Large intestine (tissue), 3 donors: Measurements from ENCODE around the gene PCBP3. TPM values are rescaled to one million over a fixed set of nuclear protein-coding genes. Genes with fewer than 3 reads are reported as not detected.

Experiments used
- DNase-seq, 2 donors: peaks; one replicate each; pipeline versions ENCODE4 v3.0.0 to v3.0.0-alpha.2; 2013
- H3K27ac ChIP-seq: one replicate; pipeline ENCODE4 v1.5.1; 2013; ENCODE audit warnings: low read length
- H3K27me3 ChIP-seq: 2 replicates; pipeline ENCODE4 v1.6.1; 2013; ENCODE audit warnings: low read length; ENCODE audit not compliant: control insufficient read depth, insufficient read depth
- H3K36me3 ChIP-seq: 2 replicates; pipeline ENCODE4 v1.6.1; 2013; ENCODE audit warnings: low read length; ENCODE audit not compliant: control insufficient read depth, insufficient read depth
- H3K4me1 ChIP-seq: one replicate; pipeline ENCODE4 v1.6.1; 2013; ENCODE audit warnings: low read length; ENCODE audit not compliant: control insufficient read depth, insufficient read depth
- H3K4me3 ChIP-seq: one replicate; pipeline ENCODE4 v1.5.1; 2013; ENCODE audit warnings: low read length
- H3K9me3 ChIP-seq: one replicate; pipeline ENCODE4 v1.6.1; 2013; ENCODE audit warnings: mild to moderate bottlenecking, low read depth, low read length, moderate library complexity; ENCODE audit not compliant: control insufficient read depth
- WGBS: methylation state at CpG from one replicate; pipeline ENCODE4 v1.1.5; 2013; ENCODE audit warnings: low lambda C conversion rate; ENCODE audit not compliant: insufficient coverage; 5-methylcytosine and 5-hydroxymethylcytosine counted together
- polyA plus RNA-seq: library from polyadenylated mRNA; unstranded; fragments of 120-200 nt; gene quantifications from one replicate; pipeline ENCODE4 v1.2.1, GENCODE V29; 2013

The PCBP3 gene
- polyA plus RNA-seq, 1 donor, result 7.4 TPM

DNA sequence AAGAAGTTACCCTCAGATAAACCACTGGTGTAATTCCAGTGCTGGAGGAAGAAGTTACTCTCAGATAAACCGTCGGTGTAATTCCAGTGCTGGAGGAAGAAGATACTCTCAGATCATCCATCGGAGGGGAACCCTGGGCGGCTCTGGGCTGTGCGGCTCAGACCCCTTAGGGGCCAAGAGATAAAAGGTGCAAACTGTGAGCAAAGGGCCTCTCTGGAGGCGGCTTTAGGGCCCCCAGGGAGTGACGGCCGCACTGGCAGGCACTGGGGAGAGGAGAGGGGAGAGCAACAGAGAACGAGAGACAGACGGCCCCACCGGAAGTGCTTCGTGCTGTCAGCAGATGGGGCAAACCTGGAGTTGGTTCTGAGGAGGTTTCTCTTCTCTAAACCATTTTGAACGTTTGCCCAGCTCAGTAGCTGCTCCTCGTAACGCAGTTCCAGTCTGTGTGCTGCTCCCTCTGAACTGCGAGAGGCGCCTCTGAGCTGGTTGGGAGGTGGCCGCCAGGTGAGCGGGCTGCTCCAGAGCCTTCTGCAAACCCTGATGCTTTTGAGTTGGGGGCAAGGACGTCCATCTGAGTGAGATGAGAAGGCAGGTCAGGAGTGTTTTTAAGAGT lies 275.4 kb downstream of the PCBP3 start:
- Histone ChIP-seq H3K4me3 (no peak overlapping the region), H3K36me3 (no peaks in the 10 kb centered on the region), H3K9me3 (peaks cover 3% of the 10 kb centered on the region), H3K4me1 (no peaks in the 10 kb centered on the region), H3K27me3 (no peaks in the 10 kb centered on the region), H3K27ac (no peak overlapping the region)
- WGBS, result no CpG with 5 or more reads among the region's 20 CpGs
- DNase-seq, result no peak

DNA sequence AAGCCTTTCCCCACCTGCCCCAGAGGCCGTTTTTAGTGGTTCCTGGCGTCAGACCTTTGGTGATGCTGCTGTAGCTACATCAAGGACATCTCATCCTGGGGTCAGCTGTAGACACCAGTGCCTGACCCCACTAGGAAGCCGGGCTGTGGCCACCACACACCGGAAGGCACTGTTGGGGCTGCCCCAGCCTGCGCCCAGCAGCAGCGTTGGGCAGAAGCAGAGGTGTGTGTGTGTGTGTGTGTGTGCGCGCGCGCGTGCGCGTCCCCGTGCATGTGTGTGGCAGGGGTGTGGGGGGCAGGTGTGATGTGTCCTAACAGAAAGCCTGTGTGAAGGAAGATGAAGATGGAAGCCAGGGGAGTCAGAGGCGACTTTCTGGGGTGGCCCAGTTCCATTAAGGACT lies 276.1 kb downstream of the PCBP3 start:
- H3K36me3 ChIP-seq, result no peaks in the 10 kb centered on the region
- peaks cover 3% of the 10 kb centered on the region for H3K9me3 ChIP-seq
- WGBS, result no CpG with 5 or more reads among the region's 15 CpGs
- no peak overlapping the region for H3K4me3 ChIP-seq
- no peak overlapping the region for H3K27ac ChIP-seq
- DNase-seq, result no peak
- H3K4me1 ChIP-seq, result no peaks in the 10 kb centered on the region
- H3K27me3 ChIP-seq, result no peaks in the 10 kb centered on the region

DNA sequence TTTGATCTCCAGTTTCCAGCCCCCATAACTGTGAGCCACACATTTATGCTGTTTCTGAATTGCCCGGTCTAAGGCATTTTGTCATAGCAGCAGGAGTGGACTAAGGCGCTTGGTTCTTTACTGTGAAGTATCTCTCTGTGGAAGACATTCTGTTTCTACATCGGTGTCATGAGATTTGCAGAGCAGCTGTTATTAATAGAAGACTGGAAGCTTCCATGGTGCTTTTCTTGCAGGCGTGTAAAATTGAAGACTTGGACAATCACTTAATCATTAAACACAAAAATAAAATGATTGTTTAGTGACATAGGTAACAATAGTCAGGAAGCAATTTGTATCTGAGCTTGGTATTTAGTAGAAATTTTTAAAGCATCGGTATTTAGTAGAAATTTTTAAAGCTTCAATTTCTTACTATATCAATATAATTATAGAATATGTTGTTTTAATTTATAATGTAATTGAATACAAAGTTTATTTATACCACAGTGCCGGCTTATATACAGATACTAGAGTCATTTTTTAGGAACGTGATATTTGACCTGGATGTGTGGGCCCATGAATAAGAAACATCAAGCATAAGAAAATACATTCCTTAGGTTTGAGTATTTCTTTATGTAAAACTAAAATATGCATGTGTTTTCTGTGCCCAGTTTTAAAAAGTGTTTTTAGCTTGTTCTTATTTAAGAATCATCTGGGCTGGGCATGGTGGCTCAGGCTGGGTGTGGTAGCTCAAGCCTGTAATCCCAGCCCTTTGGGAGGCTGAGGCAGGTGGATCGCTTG lies 277.5 kb downstream of the PCBP3 start:
- H3K4me3 ChIP-seq, result no peak overlapping the region
- no peak overlapping the region for H3K27ac ChIP-seq
- H3K27me3 ChIP-seq, result no peaks in the 10 kb centered on the region
- H3K4me1 ChIP-seq, result no peaks in the 10 kb centered on the region
- H3K36me3 ChIP-seq, result no peaks in the 10 kb centered on the region
- WGBS, result 90% methylated on average over 1 of the region's 8 CpGs
- peaks cover 3% of the 10 kb centered on the region for H3K9me3 ChIP-seq
- no peak for DNase-seq

DNA sequence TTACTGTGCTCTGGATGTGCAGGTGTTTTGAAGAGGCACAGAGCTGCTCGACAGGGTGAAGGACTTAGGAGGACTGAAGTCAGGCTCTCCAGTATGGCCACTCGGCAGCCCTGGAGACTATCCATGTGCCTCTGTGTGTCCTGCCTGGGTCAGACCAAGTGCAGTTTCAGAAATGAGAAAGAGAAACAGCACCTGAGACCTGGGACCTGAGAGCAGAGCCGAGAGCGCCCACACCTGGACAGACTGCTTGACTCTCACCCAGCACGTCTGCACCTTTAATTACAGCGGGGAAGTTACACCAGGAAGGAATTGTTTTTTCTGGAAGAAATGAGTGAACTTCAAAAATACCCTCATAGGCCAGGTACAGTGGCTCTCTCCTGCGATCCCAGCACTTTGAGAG lies 278.4 kb downstream of the PCBP3 start:
- WGBS, result no CpG with 5 or more reads among the region's 7 CpGs
- Histone ChIP-seq H3K9me3 (peaks cover 3% of the 10 kb centered on the region), H3K36me3 (no peaks in the 10 kb centered on the region), H3K4me3 (no peak overlapping the region), H3K27me3 (no peaks in the 10 kb centered on the region), H3K27ac (no peak overlapping the region), H3K4me1 (no peaks in the 10 kb centered on the region)
- DNase-seq, result no peak

DNA sequence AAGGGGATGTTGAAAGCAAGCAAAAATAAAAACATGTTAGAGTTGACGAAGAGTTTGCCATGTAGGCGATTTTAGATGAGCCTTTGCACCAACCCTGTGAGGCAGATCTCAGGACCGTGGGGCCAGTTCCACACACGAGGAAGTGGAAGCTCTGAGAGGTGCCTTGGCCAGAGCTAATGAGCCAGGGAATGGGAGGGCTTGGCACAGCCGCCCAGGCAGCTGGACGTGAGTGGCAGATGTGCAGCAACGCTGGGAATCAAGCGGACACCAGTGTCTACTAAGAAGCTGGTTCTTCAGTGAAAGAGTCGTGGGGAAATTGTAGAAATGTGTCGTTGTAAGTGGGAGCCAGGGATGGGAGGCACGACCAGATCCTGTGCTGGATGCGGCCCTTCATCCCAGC lies 279.1 kb downstream of the PCBP3 start:
- no peak for DNase-seq

DNA sequence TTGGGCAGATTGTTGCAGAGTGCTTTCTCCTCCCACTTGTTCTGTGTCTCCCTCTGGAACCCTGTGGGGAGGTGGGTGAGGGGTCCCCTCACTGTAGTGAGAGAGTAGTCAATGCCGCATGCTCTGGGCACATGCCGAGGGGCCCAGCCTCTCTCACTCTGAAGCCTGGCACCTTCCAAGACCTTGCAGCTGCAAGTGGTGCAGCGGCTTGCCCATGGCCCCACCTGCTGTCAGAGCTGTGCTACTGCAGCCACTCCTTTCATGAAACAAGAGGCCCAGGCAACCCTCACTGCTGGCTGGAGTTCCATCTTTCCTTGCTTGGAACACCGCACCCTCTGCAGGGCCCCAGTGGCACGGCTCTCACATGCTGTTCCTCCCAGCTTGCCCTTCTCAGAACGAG lies 279.6 kb downstream of the PCBP3 start:
- peak; percentile 25 to 35 for DNase-seq
- H3K27ac ChIP-seq, result no peak overlapping the region
- no peaks in the 10 kb centered on the region for H3K4me1 ChIP-seq
- no peak overlapping the region for H3K4me3 ChIP-seq
- H3K27me3 ChIP-seq, result no peaks in the 10 kb centered on the region
- no CpG with 5 or more reads among the region's 6 CpGs for WGBS
- H3K9me3 ChIP-seq, result peaks cover 3% of the 10 kb centered on the region
- no peaks in the 10 kb centered on the region for H3K36me3 ChIP-seq

More for the DNA sequence above, 279.1 kb downstream of the PCBP3 start:
- no peaks in the 10 kb centered on the region for H3K4me1 ChIP-seq
- WGBS, result 100% methylated on average over 2 of the region's 12 CpGs
- H3K4me3 ChIP-seq, result no peak overlapping the region
- H3K36me3 ChIP-seq, result no peaks in the 10 kb centered on the region
- no peaks in the 10 kb centered on the region for H3K27me3 ChIP-seq
- peaks cover 3% of the 10 kb centered on the region for H3K9me3 ChIP-seq
- H3K27ac ChIP-seq, result no peak overlapping the region

DNA sequence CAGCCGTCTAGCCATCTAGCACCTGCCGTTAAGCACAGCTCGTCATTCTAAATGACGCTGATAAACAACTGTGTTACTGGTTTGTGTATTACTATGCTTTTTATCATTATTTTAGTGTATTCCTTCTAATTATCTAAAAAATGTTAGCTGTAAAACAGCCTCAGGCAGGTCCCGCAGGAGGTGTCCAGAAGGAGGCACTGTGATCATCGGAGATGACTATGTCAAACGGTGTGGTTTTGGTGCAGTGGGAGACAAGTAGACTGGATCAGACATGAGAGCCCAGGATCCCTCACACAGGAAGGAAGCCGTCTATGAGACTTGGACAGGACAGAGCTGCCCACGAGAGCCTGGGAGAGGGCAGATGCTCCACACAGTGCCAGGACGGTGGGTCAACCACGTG lies 282.8 kb downstream of the PCBP3 start:
- 70% methylated on average over 2 of the region's 11 CpGs for WGBS
- DNase-seq, result no peak
- H3K27me3 ChIP-seq, result no peaks in the 10 kb centered on the region

DNA sequence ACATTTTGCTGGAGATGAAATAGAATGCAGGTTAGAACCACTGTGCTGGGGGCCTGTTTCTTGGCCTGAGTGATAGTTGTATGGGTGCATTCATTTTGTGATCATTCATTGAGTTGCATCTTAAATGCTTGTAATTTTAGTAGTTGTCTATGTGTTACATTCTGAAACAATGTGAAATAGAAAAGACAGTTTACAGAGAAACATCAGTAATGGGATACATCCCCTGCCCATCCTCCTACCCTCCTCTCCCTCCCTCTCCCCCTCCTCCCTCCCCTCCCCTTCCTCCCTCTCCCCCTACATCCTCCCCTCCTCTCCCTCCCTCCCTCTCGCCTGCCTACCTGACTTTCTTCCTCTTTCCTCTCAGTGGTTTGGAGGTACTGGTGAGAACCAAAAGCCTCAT lies 283.5 kb downstream of the PCBP3 start:
- Histone ChIP-seq H3K9me3 (no peaks in the 10 kb centered on the region), H3K27me3 (no peaks in the 10 kb centered on the region), H3K4me3 (no peak overlapping the region), H3K4me1 (no peaks in the 10 kb centered on the region), H3K36me3 (no peaks in the 10 kb centered on the region), H3K27ac (no peak overlapping the region)
- no CpG with 5 or more reads among the region's 1 CpG for whole genome bisulfite sequencing
- no peak for DNase-seq

More for the DNA sequence above, 282.8 kb downstream of the PCBP3 start:
- Histone ChIP-seq H3K4me1 (no peaks in the 10 kb centered on the region), H3K36me3 (no peaks in the 10 kb centered on the region), H3K4me3 (no peak overlapping the region), H3K27ac (no peak overlapping the region), H3K9me3 (no peaks in the 10 kb centered on the region)

DNA sequence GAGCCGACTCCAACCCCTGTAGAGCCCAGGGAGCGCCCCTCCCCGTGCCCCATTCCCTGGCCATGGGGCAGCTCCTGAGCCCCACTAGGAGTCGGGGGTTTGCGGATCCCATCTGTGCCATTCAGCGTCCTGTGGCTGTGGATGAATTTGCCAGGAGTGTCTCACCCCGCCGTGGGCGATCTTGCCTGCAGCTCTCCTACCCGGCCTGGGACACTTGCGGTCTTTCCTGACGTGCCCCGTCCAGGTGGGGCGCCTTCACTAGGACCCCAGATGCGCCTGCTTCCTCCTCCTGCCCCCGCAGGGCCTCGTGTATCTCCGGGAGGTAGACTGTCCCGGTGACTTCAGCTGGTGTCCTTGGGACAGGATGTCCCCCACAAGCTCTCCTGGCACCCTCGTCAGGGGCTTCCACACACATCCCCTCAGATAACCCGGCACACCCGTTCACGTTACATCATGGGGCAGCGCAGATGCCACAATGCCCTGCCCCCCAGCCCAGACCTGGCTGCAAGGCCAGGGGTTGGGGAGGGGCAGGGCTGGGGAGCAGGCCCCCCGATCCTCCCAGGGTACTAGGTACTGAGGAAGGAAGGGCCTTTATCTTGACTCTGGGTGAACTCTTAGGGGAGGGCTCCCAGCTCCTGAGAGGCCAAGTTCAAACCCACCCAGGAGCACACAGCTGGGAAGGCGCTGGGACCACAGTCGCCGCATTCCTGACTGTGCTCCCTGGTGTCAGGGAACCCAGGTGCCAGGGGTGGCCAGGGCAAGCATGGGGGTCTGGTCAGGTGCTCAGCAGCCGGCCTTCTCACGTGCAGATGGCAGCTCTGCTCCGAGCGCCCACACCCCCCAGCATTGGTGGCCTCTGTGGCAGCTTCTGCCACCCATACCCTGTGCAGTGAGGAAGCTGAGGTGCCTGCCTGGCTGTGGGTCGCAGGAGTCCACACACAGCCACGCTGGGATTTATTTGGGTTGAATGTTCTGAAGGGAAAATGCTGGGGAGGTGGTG lies 284.6 kb downstream of the PCBP3 start:
- no peak for DNase-seq
- no peaks in the 10 kb centered on the region for H3K9me3 ChIP-seq
- no peaks in the 10 kb centered on the region for H3K36me3 ChIP-seq
- H3K4me1 ChIP-seq, result no peaks in the 10 kb centered on the region
- no peak overlapping the region for H3K4me3 ChIP-seq
- H3K27ac ChIP-seq, result no peak overlapping the region
- H3K27me3 ChIP-seq, result no peaks in the 10 kb centered on the region
- WGBS, result 97% methylated on average over 6 of the region's 34 CpGs

DNA sequence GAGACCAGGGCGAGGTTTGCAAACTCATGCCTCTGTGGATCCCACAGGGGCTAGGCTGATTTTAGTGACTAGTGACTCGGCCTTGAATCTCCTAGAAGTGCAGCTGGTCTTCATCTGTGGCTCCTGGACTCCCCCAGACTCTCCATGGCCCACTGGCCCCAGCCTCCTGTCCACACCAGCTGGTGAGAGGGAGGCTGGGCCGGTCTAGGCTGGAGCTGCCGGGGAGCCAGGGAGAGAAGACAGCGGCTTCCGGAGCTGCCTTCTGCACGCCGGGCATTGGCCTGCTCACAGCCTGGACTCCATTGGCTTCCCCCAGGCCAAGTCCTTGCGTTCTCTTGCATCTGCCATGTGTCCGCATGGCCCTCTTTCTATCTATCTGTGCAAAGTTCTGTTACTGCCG lies 285.9 kb downstream of the PCBP3 start:
- Histone ChIP-seq H3K27me3 (no peaks in the 10 kb centered on the region), H3K36me3 (no peaks in the 10 kb centered on the region), H3K4me1 (no peaks in the 10 kb centered on the region), H3K4me3 (no peak overlapping the region), H3K27ac (no peak overlapping the region), H3K9me3 (peaks cover under 1% of the 10 kb centered on the region)
- 100% methylated on average over 1 of the region's 11 CpGs for WGBS
- DNase-seq, result no peak
